HTR-8/SVneo (cell line): ENCODE results near the gene STOM.
"Not testable (repeated sequence)": the region's sequence is repeated elsewhere in the genome, so short reads cannot be mapped to it uniquely, and the experiment has no call there.

Source experiments
- DNase-seq: peaks from one replicate; pipeline ENCODE4 v3.0.0; 2011; ENCODE audit warnings: low spot score, mixed read lengths; ENCODE audit not compliant: insufficient read length
- FAIRE-seq: peaks from 2 replicates; lab custom pipeline; 2011; peaks lifted over from hg19 to GRCh38; lab: Jason Lieb, UNC

Gene STOM

GRCh38 chr9:121369595-121370265 lies at the start of gene STOM:
TSS of gene STOM (minus strand) at chr9:121370250. CDS start at chr9:121370187, 63 bp downstream.
- DNase-seq (peak; percentile 25), FAIRE-seq (no peak)

GRCh38 chr9:121411993-121412392 lies 41.9 kb upstream of the STOM start:
- DNase-seq (no peak), FAIRE-seq (no peak)

- no peak for FAIRE-seq
- DNase-seq, result no peak
These were observed 35.8 kb upstream of the STOM start for GRCh38 chr9:121405899-121406298.

GRCh38 chr9:121404906-121405305 lies 34.9 kb upstream of the STOM start:
- DNase-seq, result no peak
- no peak for FAIRE-seq

GRCh38 chr9:121399883-121400607 lies 30.0 kb upstream of the STOM start:
- peak; percentile 40 for DNase-seq
- no peak for FAIRE-seq

- DNase-seq, result no peak
- no peak for FAIRE-seq
These were observed 29.3 kb upstream of the STOM start for GRCh38 chr9:121399126-121399882.

- FAIRE-seq, result peak; percentile 72
- peak; percentile 41 for DNase-seq
These were observed 28.3 kb upstream of the STOM start for GRCh38 chr9:121398374-121398773.

- not testable (repeated sequence) for DNase-seq, FAIRE-seq
These were observed 27.2 kb upstream of the STOM start for GRCh38 chr9:121397277-121397676.

- DNase-seq (no peak), FAIRE-seq (no peak)
These were observed 25.5 kb upstream of the STOM start for GRCh38 chr9:121395558-121395957.

GRCh38 chr9:121394292-121394691 lies 24.2 kb upstream of the STOM start:
- DNase-seq, result no peak

GRCh38 chr9:121393318-121393717 lies 23.3 kb upstream of the STOM start:
- FAIRE-seq, result no peak
- DNase-seq, result peak; percentile 15

More at GRCh38 chr9:121394292-121394691, 24.2 kb upstream of the STOM start:
- FAIRE-seq, result no peak

GRCh38 chr9:121390372-121390771 lies 20.3 kb upstream of the STOM start:
- DNase-seq (no peak), FAIRE-seq (no peak)

GRCh38 chr9:121388140-121388905 lies 18.3 kb upstream of the STOM start:
- no peak for FAIRE-seq
- DNase-seq, result no peak

GRCh38 chr9:121386442-121387175 lies 16.6 kb upstream of the STOM start:
- DNase-seq (no peak), FAIRE-seq (no peak)

- DNase-seq, result no peak
- no peak for FAIRE-seq
These were observed 13.7 kb upstream of the STOM start for GRCh38 chr9:121383715-121384114.

- FAIRE-seq (no peak), DNase-seq (no peak)
These were observed 10.8 kb upstream of the STOM start for GRCh38 chr9:121380846-121381245.

- FAIRE-seq (no peak), DNase-seq (no peak)
These were observed 6.3 kb upstream of the STOM start for GRCh38 chr9:121376214-121376830.

GRCh38 chr9:121373011-121373729 lies 3.1 kb upstream of the STOM start:
- FAIRE-seq (no peak), DNase-seq (no peak)
